HFF-Myc (cell line): ENCODE results near the gene RGS16.

ENCODE experiments used
- DNase-seq: peaks from one replicate; pipeline ENCODE4 v3.0.0-alpha.2; 2011; ENCODE audit warnings: low read depth; ENCODE audit errors: extremely low read depth
- H3K4me3 ChIP-seq: replicated peaks from 2 replicates; pipeline ENCODE4 v1.5.1; 2011; ENCODE audit warnings: low read depth, mild to moderate bottlenecking, control low read depth, low read length
- TF ChIP-seq, protein P1 (sequence below): IDR thresholded peaks from 2 replicates; pipeline ENCODE4 v1.5.1; 2012; ENCODE audit warnings: mild to moderate bottlenecking, low read depth, low read length, control low read depth; ENCODE audit errors: missing control alignments

The RGS16 gene

DNA sequence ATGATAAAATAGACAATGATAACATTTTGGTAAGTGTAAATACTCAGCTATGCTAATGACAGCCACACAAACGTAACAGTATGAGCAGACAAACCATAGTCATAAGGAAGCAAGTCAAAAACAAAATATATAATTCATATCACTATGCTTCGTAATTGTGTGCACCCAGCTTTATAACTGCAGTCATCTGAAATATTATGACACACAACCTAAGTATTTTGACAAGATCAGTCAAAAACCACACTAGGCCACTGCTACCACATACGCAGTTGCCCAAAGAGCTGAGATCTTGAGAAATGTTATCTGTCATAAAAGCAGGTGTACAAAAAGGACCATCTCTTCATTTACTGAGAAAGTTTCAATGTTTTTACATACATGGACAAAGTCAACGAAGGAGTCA, 41.1 kb downstream of the RGS16 start:
- TF ChIP-seq, protein P1, sequence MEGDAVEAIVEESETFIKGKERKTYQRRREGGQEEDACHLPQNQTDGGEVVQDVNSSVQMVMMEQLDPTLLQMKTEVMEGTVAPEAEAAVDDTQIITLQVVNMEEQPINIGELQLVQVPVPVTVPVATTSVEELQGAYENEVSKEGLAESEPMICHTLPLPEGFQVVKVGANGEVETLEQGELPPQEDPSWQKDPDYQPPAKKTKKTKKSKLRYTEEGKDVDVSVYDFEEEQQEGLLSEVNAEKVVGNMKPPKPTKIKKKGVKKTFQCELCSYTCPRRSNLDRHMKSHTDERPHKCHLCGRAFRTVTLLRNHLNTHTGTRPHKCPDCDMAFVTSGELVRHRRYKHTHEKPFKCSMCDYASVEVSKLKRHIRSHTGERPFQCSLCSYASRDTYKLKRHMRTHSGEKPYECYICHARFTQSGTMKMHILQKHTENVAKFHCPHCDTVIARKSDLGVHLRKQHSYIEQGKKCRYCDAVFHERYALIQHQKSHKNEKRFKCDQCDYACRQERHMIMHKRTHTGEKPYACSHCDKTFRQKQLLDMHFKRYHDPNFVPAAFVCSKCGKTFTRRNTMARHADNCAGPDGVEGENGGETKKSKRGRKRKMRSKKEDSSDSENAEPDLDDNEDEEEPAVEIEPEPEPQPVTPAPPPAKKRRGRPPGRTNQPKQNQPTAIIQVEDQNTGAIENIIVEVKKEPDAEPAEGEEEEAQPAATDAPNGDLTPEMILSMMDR = no peak
- H3K4me3 ChIP-seq = no peak overlapping the region
- no peak for DNase-seq

DNA sequence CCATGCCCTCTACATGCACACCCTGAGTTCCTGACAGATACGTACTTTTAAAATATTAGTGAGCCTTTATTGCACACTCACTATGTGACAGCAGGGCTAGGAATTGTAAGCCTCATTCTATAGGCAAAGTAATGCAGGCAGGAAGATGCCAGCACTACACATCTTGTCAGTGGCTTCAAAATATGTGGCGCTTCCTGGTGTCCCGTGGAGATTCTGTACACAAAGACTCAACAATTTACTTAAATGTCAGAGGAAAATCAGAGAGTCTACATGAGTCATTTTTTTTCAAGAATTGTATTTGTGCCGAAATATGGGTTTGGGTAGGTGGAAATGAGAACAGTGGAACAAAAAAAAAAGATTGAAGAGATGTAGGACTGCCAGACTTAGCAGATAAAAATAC, 42.7 kb downstream of the RGS16 start:
- DNase-seq = no peak
- H3K4me3 ChIP-seq = no peak overlapping the region
- TF ChIP-seq, protein P1 = no peak

DNA sequence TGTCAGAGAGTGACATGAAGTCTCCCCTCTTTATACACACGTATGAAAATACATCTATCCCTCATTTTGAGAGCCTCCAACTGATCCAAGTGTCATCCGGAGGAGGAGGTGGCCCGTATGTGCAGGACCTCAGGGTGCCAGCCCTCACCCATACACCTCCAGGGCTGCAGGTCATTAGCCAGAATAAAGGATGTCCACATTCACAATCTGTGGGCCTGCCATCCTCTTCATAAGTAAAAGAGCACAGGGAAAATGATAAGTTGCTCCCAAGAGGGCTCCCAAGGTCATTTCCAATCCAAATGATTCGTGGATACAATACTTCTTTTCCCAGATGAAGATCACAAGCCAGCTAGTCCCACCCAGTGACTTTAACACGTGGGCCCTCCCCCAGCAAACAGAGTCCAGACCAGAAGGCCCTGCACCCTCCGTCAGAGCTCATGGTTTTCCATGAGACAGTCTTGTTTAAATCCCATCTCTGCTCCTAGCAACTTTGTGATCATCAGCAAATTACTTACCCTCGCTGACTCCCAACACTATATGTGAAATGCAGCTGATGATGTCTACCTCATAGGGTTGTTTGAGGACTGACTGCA, 43.7 kb downstream of the RGS16 start:
- H3K4me3 ChIP-seq = no peak overlapping the region
- TF ChIP-seq, protein P1 = no peak
- DNase-seq = no peak

DNA sequence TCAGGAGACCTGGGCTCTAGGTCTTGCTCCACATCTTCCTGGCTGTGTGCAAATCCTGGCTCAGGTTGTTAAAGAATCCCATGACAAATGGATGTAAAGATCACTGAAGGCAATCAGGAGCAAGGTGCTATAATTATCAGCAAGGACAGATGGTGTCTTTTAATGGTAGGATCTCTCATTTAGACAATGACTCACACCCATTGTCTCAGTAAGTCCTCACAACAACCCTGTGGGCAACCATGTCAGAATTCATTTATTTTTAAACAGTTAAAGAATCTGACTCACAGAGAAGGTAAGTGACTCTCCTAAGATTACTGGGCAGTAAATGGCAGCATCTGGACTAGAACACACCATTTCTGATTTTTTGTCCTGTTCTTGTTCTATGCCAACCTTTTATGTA, 47.9 kb downstream of the RGS16 start:
- DNase-seq = no peak
- H3K4me3 ChIP-seq = no peak overlapping the region
- TF ChIP-seq, protein P1 = no peak

DNA sequence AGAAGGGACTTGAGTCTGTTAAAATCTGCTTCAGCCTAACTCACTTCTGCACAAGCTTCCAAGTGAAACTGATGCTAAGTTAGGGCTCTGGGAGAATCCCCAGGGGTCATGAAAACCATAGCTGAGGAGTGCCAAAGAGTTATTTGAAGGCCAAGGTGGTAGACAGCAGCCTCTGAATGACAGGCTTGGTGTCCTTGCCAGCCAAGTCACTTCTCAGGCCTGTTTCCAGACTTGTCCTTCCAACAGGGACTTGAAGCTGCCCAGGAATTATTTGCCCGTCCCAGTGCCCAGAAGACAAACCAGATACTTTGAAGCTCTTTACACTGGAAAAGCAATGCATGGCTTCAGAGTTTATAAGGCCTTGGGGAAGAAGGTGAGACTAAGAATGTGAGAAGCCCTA, 48.7 kb downstream of the RGS16 start:
- TF ChIP-seq, protein P1 = no peak
- no peak overlapping the region for H3K4me3 ChIP-seq
- DNase-seq = no peak

DNA sequence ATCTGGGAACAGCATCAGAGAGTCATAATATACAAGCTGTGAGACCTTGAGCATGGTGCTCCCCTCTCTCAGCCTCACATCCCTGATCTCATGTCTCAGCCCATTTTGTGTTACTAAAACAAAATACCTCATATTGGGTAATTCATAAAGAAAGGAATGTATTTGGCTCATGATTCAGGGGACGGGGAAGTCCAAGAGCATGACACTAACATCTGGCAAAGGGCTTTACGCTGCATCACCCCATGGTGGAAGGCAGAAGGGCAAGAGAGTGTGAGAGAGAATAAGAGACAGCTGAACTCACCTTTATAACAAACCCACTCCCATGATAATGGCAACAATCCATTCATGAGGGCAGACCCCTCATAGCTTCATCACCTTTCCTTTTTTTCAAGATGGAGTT, 51.7 kb downstream of the RGS16 start:
- TF ChIP-seq, protein P1 = no peak
- DNase-seq = no peak
- H3K4me3 ChIP-seq = no peak overlapping the region

DNA sequence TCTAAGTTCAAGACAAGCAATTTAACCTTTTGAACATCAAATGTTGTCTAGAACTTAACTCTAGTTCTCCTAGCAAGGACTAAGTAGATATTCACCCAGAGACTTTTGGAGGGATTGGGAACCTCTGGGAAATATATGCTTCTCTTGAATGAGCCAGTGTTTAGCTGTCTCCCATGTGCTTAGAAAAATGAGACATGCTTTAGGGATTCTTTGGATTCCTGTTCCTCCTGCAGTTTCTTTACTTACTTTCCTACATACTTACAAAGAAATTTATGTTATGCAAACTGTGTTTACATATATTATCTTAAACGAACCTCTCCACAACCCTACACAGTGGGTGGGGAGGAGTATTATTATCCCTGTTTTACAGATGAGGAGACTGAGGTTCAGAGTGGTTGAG, 54.4 kb downstream of the RGS16 start:
- no peak for DNase-seq
- no peak overlapping the region for H3K4me3 ChIP-seq
- TF ChIP-seq, protein P1 = no peak
